Gastrocnemius medialis (tissue), 4 donors: ENCODE results near the gene TWIST2.

Experiments
- POLR2A ChIP-seq, 2 donors: fragments of 450-650 bp; IDR thresholded peaks; one replicate each; pipeline ENCODE4 v1.6.1; 2017; ENCODE audit warnings: antibody characterized with exemption in 2 of 2, mild to moderate bottlenecking in 2 of 2, moderate library complexity in 2 of 2
- TF ChIP-seq, protein P1 (sequence below), 5 experiments: fragments of 450-650 bp in 3 of 5; fragments of 200-600 bp in 2 of 5; sonication (generic) in 2 of 5; IDR thresholded peaks in 4 of 5; conservative IDR thresholded peaks in 1 of 5; 1 replicate in 4 of 5; 2 replicates in 1 of 5; pipeline ENCODE4 v1.5.1; 2016 to 2019; ENCODE audit warnings: antibody characterized with exemption in 5 of 5, mild to moderate bottlenecking in 3 of 5, moderate library complexity in 3 of 5

DNA sequence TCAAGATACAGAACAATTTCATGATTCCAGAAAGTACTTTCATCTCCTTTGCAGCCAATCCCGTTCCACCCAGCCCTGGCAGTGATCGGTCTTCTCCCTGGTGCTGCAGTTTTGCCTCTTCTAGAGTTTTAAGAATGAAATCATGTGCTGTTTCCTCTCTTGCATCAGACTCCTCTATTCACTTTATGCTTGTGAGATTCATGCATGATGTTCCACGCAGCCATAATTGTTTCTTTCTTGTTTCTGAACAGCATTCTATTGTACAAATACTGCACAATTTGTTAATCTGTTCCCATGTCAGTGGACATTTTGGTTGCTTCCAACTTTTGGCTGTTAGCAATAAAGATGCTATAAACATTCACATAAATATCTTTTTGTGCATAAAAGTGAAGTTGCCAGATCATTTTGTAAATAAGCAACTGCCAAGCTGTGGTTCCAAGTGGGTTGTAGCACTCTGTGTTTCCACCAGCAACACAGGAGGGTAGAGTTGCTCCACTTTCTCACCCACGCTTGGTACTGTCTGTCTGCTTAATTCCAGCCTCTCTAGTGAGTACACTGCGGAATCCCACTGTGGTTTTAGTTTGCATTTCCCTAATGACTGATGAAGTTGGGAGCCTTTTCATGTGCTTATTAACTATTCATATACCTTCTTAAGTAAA is 104.5 kb downstream of the TWIST2 start:
- TF ChIP-seq, protein P1, sequence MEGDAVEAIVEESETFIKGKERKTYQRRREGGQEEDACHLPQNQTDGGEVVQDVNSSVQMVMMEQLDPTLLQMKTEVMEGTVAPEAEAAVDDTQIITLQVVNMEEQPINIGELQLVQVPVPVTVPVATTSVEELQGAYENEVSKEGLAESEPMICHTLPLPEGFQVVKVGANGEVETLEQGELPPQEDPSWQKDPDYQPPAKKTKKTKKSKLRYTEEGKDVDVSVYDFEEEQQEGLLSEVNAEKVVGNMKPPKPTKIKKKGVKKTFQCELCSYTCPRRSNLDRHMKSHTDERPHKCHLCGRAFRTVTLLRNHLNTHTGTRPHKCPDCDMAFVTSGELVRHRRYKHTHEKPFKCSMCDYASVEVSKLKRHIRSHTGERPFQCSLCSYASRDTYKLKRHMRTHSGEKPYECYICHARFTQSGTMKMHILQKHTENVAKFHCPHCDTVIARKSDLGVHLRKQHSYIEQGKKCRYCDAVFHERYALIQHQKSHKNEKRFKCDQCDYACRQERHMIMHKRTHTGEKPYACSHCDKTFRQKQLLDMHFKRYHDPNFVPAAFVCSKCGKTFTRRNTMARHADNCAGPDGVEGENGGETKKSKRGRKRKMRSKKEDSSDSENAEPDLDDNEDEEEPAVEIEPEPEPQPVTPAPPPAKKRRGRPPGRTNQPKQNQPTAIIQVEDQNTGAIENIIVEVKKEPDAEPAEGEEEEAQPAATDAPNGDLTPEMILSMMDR (IDR thresholded peaks at IDR 0.05 in 4 of 5, conservative IDR thresholded peaks at IDR 0.05 in 1 of 5), result no peak
- TF ChIP-seq POLR2A (IDR thresholded peaks at IDR 0.05), result no peak
